Measurements from ENCODE around the gene HSD17B4.
"Not testable (repeated sequence)": the region's sequence is repeated elsewhere in the genome, so short reads cannot be mapped to it uniquely, and the experiment has no call there.

HSD17B4 gene

DNA sequence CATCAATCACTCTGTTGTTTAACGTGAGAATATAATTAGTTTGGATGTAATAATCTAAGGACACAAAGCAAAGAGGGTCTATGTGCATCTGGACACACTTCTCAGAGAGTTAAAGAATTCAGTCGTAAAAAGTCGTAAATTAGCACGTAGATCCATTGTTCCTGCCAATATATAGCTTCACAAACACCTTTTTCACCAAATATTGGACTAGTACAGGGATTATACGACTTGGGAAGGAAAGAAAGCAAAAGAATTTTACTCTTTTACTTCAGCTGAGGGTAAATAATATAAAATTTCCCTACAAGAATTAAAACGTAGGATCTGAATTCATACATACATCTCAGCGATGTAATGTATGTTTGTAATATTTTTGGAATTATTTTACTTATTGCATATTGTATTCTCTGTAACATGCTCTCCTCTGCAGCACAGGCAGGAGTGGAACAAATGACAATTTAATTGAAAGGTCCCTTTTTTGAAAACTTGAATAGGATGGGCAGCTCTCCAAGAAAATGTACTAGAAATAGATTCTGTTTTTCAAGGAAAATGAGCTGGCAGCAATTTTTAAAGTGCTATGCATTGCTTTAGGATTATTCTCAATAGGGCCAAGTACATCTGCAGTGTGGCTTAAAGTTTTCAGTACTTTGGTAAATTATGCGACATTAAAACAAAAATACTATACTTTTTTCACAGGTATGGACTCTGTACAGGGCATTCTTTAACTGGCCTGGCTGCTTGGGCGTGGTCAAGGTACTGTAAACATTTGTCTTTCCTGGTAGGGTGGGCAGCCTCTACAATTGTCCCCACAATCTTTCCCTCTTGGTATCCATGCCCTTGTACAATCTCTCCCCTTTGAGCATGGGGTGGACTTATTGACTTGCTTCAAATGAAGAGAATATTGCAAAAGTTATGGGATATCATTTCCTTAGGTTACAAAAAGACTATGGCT, 39.7 kb upstream of the HSD17B4 start:
- no peak overlapping the region for H3K27ac ChIP-seq (ENCODE audit: low read depth, low read length, severe bottlenecking)
- no peak overlapping the region for H3K4me3 ChIP-seq (ENCODE audit: extremely low read depth, insufficient read depth, low read length, poor library complexity, severe bottlenecking)
- H3K4me1 ChIP-seq (ENCODE audit: control insufficient read depth, insufficient read depth, low read length, poor library complexity, severe bottlenecking), result peaks cover 7% of the 10 kb centered on the region
- H3K36me3 ChIP-seq (ENCODE audit: control insufficient read depth, insufficient read depth, low read length), result no peaks in the 10 kb centered on the region
- WGBS, 2 experiments (ENCODE audit: insufficient coverage in 2 of 2), result 88 to 100% methylated on average over 1 of the region's 9 CpGs
- no peaks in the 10 kb centered on the region for H3K9me3 ChIP-seq (ENCODE audit: control insufficient read depth, low read length)

DNA sequence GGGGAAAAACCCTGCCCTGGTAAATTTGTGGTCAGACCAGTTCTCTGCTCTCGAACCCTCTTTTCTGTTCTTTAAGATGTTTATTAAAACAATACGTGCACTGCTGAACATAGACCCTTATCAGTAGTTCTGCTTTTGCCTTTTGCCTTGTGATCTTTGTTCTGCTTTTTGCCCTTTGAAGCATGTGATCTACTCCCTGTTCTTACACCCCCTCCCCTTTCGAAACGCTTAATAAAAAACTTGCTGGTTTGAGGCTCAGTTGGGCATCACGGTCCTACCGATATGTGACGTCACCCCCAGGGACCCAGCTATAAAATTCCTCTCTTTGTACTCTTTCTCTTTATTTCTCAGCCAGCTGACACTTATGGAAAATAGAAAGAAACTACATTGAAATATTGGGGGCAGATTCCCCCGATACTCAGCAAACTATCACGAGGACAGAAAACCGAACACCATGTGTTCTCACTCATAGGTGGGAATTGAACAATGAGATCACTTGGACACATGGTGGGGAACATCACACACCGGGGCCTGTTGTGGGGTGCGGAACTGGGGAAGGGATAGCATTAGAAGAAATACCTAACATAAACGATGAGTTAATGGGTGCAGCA, 38.1 kb upstream of the HSD17B4 start:
- not testable (repeated sequence) for H3K4me1 ChIP-seq (ENCODE audit: control insufficient read depth, insufficient read depth, low read length, poor library complexity, severe bottlenecking); H3K36me3 ChIP-seq (ENCODE audit: control insufficient read depth, insufficient read depth, low read length); H3K27ac ChIP-seq (ENCODE audit: low read depth, low read length, severe bottlenecking); H3K4me3 ChIP-seq (ENCODE audit: extremely low read depth, insufficient read depth, low read length, poor library complexity, severe bottlenecking); H3K9me3 ChIP-seq (ENCODE audit: control insufficient read depth, low read length)
- 85 to 91% methylated on average over 7 to 8 of the region's 13 CpGs for WGBS, 2 experiments (ENCODE audit: insufficient coverage in 2 of 2)

DNA sequence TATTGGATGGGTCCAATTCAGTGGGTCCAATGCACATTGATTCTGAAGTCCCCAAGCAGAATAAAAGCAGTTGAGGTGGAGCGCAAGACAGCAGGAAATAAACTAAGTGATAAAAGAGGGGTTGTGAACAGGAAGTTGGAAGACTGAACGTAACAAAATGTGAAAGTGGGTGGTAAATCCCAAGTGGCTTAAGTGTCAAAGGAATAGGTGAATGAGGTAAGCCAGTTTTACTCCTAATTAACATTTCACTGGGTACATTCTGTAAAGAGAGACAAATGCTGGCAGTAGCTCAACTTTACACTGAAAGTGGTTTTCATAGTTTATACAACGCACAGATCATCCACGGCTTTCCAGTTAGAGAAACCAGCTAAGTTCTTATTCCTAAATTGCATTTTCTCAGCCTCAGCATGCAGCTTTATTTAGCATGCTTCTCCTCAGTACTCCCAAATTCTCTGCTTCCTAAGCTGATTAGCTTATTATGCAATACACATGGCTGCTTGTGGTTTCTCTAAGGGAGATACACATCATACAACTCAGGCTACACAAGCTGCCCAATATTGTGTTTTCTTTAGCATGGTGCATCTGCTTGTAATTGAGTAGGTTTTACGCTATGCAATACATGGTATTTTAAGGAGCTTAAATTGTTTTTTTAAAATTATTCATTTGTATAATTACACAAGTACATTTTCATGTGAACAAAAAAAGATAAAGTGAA, 34.2 kb upstream of the HSD17B4 start:
- Histone ChIP-seq H3K27ac (ENCODE audit: low read depth, low read length, severe bottlenecking) (no peak overlapping the region), H3K4me3 (ENCODE audit: extremely low read depth, insufficient read depth, low read length, poor library complexity, severe bottlenecking) (no peak overlapping the region), H3K4me1 (ENCODE audit: control insufficient read depth, insufficient read depth, low read length, poor library complexity, severe bottlenecking) (no peaks in the 10 kb centered on the region), H3K9me3 (ENCODE audit: control insufficient read depth, low read length) (no peaks in the 10 kb centered on the region), H3K36me3 (ENCODE audit: control insufficient read depth, insufficient read depth, low read length) (no peaks in the 10 kb centered on the region)
- WGBS, 2 experiments (ENCODE audit: insufficient coverage in 2 of 2), result 90 to 91% methylated on average over 4 of the region's 5 CpGs

DNA sequence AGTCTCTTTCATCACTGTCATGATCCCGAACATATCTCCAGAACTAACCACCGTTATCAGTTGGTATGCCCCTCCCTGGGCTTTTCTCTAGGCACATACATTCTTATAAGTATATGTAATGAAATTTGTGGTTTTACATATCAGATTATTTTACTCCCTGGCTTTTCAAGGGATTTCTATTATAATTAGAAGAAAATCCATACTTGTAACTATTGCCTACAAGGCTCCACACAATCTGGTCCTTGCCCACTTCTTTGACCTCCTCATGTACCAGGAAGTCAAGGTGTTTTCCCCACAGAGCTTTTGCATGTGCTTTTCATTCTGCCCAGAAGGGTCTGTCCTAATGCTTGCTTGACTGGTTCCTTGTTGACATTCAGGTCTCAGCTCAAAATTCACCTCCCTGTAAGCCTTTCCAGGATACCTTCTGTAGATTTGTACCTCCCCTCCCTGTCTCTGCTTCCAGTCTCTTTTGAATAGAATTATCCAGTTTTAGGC, 33.6 kb upstream of the HSD17B4 start:
- H3K4me3 ChIP-seq (ENCODE audit: extremely low read depth, insufficient read depth, low read length, poor library complexity, severe bottlenecking), result no peak overlapping the region
- 80% methylated on average over 1 of the region's 2 CpGs; no CpG with 5 or more reads in 1 of the 2 experiments for WGBS, 2 experiments (ENCODE audit: insufficient coverage in 2 of 2)

DNA sequence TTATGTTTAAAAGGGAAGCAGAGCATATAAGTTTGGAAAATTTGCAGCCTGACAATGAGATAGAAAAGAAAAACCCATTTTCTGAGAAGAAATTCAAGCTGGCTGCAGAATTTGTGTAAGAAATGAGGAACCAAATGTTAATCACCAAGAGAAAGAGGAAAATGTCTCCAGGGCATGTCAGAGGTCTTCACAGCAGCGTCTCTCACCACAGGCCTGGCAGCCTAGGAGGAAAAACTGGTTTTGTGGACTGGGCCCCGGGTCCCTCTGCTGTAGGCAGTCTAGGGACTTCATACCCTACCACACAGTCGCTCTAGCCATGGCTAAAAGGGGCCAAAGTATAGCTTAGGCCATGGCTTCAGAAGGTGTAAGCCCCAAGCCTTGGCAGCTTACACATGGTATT, 32.1 kb upstream of the HSD17B4 start:
- Histone ChIP-seq H3K4me1 (ENCODE audit: control insufficient read depth, insufficient read depth, low read length, poor library complexity, severe bottlenecking) (no peaks in the 10 kb centered on the region), H3K4me3 (ENCODE audit: extremely low read depth, insufficient read depth, low read length, poor library complexity, severe bottlenecking) (no peak overlapping the region), H3K27ac (ENCODE audit: low read depth, low read length, severe bottlenecking) (no peak overlapping the region), H3K9me3 (ENCODE audit: control insufficient read depth, low read length) (no peaks in the 10 kb centered on the region), H3K36me3 (ENCODE audit: control insufficient read depth, insufficient read depth, low read length) (no peaks in the 10 kb centered on the region)
- 71 to 83% methylated on average over 1 to 2 of the region's 3 CpGs for WGBS, 2 experiments (ENCODE audit: insufficient coverage in 2 of 2)

More for the DNA sequence above, 33.6 kb upstream of the HSD17B4 start:
- no peaks in the 10 kb centered on the region for H3K36me3 ChIP-seq (ENCODE audit: control insufficient read depth, insufficient read depth, low read length)
- no peaks in the 10 kb centered on the region for H3K4me1 ChIP-seq (ENCODE audit: control insufficient read depth, insufficient read depth, low read length, poor library complexity, severe bottlenecking)
- no peaks in the 10 kb centered on the region for H3K9me3 ChIP-seq (ENCODE audit: control insufficient read depth, low read length)
- H3K27ac ChIP-seq (ENCODE audit: low read depth, low read length, severe bottlenecking), result no peak overlapping the region

DNA sequence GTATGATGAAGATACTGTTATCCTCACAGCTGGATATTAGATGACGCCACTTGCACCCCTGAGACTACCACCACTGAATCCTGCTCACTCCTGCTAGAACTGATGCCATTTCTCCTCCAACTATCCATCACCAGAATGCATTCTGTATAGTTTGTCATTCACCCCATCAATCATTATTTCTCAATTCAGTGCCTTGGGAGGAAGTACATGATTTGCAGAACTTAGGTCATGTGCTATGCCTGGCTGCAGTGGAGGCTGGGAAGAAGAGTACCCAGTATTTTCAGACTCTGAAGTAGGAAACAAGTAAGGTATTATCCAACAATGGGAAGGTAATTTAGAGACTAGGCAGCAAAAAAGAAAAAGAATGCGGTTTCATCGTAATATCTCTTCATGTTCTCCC, 26.2 kb upstream of the HSD17B4 start:
- WGBS, 2 experiments (ENCODE audit: insufficient coverage in 2 of 2), result 80 to 100% methylated on average over 1 of the region's 3 CpGs
- H3K4me1 ChIP-seq (ENCODE audit: control insufficient read depth, insufficient read depth, low read length, poor library complexity, severe bottlenecking), result no peaks in the 10 kb centered on the region
- no peaks in the 10 kb centered on the region for H3K36me3 ChIP-seq (ENCODE audit: control insufficient read depth, insufficient read depth, low read length)
- no peak overlapping the region for H3K4me3 ChIP-seq (ENCODE audit: extremely low read depth, insufficient read depth, low read length, poor library complexity, severe bottlenecking)
- H3K9me3 ChIP-seq (ENCODE audit: control insufficient read depth, low read length), result no peaks in the 10 kb centered on the region
- H3K27ac ChIP-seq (ENCODE audit: low read depth, low read length, severe bottlenecking), result no peak overlapping the region

DNA sequence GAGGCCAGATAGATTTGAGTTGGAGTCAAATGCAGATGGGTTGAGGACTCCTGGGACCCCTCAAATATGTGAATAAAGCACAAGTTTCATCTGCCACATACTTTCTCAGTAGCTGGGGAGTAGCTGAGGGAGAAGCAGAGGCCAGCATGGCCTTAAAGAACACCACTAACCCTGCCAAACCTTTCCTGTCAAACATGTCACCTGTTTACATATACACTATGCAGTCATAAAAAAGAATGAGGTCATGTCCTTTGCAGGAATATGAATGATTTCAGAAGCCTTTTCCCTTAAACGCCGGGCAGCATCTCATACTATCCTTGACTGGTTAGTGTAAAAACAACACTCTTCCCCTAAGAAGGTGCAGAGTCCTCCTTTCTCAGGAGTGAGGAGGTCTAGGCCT, 25.2 kb upstream of the HSD17B4 start:
- no peaks in the 10 kb centered on the region for H3K9me3 ChIP-seq (ENCODE audit: control insufficient read depth, low read length)
- no peak overlapping the region for H3K27ac ChIP-seq (ENCODE audit: low read depth, low read length, severe bottlenecking)
- no peaks in the 10 kb centered on the region for H3K36me3 ChIP-seq (ENCODE audit: control insufficient read depth, insufficient read depth, low read length)
- WGBS, 2 experiments (ENCODE audit: insufficient coverage in 2 of 2), result no CpG with 5 or more reads among the region's 2 CpGs
- no peaks in the 10 kb centered on the region for H3K4me1 ChIP-seq (ENCODE audit: control insufficient read depth, insufficient read depth, low read length, poor library complexity, severe bottlenecking)
- H3K4me3 ChIP-seq (ENCODE audit: extremely low read depth, insufficient read depth, low read length, poor library complexity, severe bottlenecking), result no peak overlapping the region

DNA sequence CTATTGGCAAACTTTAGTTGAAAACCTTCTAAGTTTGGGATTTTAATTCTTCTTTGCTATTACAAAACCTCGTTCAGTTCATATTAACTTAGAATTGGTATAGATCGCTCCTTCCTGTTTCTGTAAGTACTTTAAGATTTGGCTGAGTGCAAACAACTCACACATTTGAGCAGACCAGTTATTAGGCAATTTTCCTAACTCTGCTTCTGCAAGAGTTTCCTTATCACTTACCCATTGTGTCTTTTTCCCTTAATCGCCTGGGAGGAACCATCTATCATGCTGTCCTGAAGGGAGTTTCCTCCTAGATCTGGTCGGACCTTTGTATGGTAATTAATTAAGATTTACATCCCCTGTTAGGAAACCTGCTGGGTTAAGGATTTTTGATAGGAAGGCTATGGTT, 24.7 kb upstream of the HSD17B4 start:
- 100% methylated on average over 1 of the region's 4 CpGs; no CpG with 5 or more reads in 1 of the 2 experiments for WGBS, 2 experiments (ENCODE audit: insufficient coverage in 2 of 2)

DNA sequence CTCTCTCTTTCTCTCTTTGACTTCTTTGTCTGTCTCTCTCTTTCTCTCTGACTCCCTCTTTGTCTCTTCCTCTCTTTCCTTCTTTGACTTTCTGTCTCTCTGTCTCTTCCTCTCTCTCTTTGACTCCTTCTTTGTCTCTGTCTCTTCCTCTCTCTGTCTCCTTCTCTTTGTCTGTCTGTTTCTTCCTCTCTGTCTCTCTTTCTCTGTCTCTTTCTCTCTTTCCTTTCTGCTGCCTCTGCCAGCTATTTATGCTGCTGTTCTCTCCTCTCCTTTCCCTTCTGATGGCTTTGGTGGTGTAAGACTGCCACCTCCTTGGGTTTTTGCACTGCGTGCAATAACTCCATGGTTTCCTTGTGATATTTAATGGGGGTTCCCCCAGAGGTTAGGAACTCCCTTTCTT, 24.1 kb upstream of the HSD17B4 start:
- H3K4me3 ChIP-seq (ENCODE audit: extremely low read depth, insufficient read depth, low read length, poor library complexity, severe bottlenecking), result not testable (repeated sequence)
- no CpG with 5 or more reads among the region's 1 CpG for whole genome bisulfite sequencing, 2 experiments (ENCODE audit: insufficient coverage in 2 of 2)

More for the DNA sequence above, 24.7 kb upstream of the HSD17B4 start:
- H3K36me3 ChIP-seq (ENCODE audit: control insufficient read depth, insufficient read depth, low read length); H3K4me1 ChIP-seq (ENCODE audit: control insufficient read depth, insufficient read depth, low read length, poor library complexity, severe bottlenecking); H3K4me3 ChIP-seq (ENCODE audit: extremely low read depth, insufficient read depth, low read length, poor library complexity, severe bottlenecking); H3K9me3 ChIP-seq (ENCODE audit: control insufficient read depth, low read length); H3K27ac ChIP-seq (ENCODE audit: low read depth, low read length, severe bottlenecking): not testable (repeated sequence)

DNA sequence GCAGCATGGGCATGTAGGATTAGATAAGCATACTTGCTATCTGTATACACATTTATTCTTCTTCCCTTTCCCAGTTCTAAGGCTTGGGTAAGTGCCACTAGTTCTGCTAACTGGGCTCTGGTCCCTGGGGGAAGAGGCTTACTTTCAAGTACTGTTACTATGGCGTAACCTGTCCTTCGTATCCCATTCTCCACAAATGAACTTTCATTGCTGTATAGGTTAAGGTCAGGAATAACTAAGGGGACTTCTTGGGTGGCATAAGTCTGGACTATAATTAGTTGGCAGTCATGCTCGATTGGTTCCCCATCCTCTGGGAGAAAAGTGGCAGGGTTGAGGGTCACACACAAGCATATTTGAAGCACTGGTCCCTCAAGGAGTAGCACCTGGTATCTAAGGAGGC, 23.7 kb upstream of the HSD17B4 start:
- H3K36me3 ChIP-seq (ENCODE audit: control insufficient read depth, insufficient read depth, low read length); H3K4me1 ChIP-seq (ENCODE audit: control insufficient read depth, insufficient read depth, low read length, poor library complexity, severe bottlenecking); H3K4me3 ChIP-seq (ENCODE audit: extremely low read depth, insufficient read depth, low read length, poor library complexity, severe bottlenecking); H3K27ac ChIP-seq (ENCODE audit: low read depth, low read length, severe bottlenecking); H3K9me3 ChIP-seq (ENCODE audit: control insufficient read depth, low read length): not testable (repeated sequence)
- 81 to 100% methylated on average over 1 to 3 of the region's 3 CpGs for WGBS, 2 experiments (ENCODE audit: insufficient coverage in 2 of 2)

More for the DNA sequence above, 24.1 kb upstream of the HSD17B4 start:
- not testable (repeated sequence) for H3K36me3 ChIP-seq (ENCODE audit: control insufficient read depth, insufficient read depth, low read length); H3K4me1 ChIP-seq (ENCODE audit: control insufficient read depth, insufficient read depth, low read length, poor library complexity, severe bottlenecking); H3K9me3 ChIP-seq (ENCODE audit: control insufficient read depth, low read length); H3K27ac ChIP-seq (ENCODE audit: low read depth, low read length, severe bottlenecking)

All from mesodermal cell (in vitro differentiated cells).